Suprapubic skin (tissue), 4 donors: ENCODE measurements around the gene KIF13A.

ENCODE experiments used
- CTCF ChIP-seq, 2 donors: fragments of 200-600 bp in 1 of 2; fragments of 450-650 bp in 1 of 2; sonication (generic) in 1 of 2; IDR thresholded peaks; one replicate each; pipeline ENCODE4 v1.5.1; 2016 to 2019; ENCODE audit warnings: antibody characterized with exemption in 2 of 2, mild to moderate bottlenecking in 1 of 2, moderate library complexity in 1 of 2
- POLR2A ChIP-seq, 2 donors: fragments of 450-650 bp; IDR thresholded peaks; one replicate each; pipeline ENCODE4 v1.6.1; 2017; ENCODE audit warnings: antibody characterized with exemption in 2 of 2, mild to moderate bottlenecking in 2 of 2, moderate library complexity in 2 of 2
- POLR2AphosphoS5 ChIP-seq, 3 donors: sonication (generic); formaldehyde crosslinking; IDR thresholded peaks; one replicate each; pipeline ENCODE4 v1.6.1; 2017; ENCODE audit warnings: antibody characterized with exemption in 3 of 3

GRCh38 chr6:17845598-17845997, 141.8 kb downstream of the KIF13A start:
- TF ChIP-seq CTCF (IDR thresholded peaks at IDR 0.05) (no peak), POLR2AphosphoS5 (IDR thresholded peaks at IDR 0.05) (no peak), POLR2A (IDR thresholded peaks at IDR 0.05) (no peak)
